Umbilical cord (tissue), 2 donors: ENCODE data around the gene LAPTM5. TPM values are rescaled to one million over a fixed set of nuclear protein-coding genes. Genes with fewer than 3 reads are reported as not detected.

Experiments used
- DNase-seq: peaks from one replicate; pipeline ENCODE4 v3.0.0-alpha.2; 2015; ENCODE audit warnings: low spot score
- total RNA-seq: library from RNA; depleted of rRNA; stranded (reverse); fragments of >200 nt; gene quantifications from one replicate; pipeline ENCODE4 v1.2.3, GENCODE V29; 2014; ENCODE audit warnings: low replicate concordance; ENCODE audit not compliant: insufficient read depth

The LAPTM5 gene
- total RNA-seq, 1 donor from 2014 or later = 14.4 TPM

DNA sequence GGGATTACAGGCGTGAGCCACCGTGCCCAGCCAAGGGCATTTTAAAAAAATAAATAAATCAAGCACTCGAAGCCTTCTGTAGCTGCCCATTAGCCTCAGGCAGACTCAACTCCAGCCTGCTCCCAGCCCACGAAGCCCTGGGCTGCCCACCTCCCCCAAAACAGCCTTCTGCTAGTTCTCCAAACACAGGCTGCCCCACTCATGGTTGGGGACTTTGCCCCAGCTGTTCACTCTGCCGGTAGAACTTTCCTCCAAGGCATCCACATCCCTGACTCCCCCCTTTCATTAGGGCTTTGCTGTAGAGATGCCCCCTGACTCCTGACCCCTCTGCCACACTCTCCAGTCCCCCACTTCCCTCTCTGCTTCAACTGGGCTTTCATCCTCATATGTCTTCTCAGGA lies 29.7 kb upstream of the LAPTM5 start:
- no peak for DNase-seq

DNA sequence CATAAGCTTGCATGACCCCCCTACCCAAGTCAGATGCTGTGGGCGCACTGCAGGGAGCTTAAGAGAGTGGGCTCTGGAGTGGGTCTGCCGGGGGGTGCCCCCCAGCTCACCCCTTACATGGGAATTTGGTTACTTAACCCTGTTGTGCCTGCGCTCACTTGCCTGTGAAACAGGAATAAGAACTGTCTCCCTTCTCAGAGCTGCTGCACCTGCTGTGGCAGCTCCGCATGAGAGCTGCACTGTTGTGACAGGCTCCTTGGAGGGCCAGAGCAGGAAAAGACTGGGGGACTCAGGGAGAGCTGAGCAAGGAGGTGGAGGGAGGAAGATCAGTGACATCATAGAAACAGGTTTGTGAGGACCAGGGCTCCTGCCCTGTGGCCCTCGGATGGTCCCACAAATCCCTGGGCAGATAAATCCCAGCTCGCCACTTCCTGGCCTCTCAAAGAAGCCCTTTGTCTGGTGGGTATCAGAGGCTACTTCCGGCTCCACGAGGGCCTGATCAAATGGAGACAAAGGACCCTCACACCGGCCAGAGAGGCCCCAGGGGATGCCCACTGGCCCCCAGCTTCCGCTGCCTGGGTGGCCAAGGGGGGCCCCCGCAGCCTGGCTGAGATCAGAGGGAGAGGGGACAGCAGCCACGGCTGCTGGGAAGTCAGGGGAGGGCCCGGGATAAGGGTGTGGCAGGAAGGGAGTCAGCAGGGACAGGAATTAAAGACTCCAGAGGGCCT lies 28.9 kb upstream of the LAPTM5 start:
- DNase-seq = no peak

DNA sequence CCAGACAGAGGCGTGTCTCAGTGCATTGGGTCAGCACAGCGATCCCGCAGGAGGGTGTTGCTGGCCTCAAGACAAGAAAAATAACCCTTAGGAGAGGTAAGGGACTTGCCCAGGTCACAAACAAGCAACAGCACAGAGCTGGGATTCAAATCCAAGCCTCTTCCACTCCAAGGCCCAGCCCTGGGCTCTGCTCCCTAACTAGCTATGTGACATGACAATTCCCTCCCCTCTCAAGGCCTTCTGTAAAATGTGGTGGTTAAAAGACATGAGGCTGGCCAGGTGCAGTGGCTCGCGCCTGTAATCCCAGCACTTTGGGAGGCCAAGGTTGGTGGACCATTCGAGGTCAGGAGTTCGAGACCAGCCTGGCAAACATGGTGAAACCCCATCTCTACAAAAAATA lies 28.1 kb upstream of the LAPTM5 start:
- DNase-seq = no peak

DNA sequence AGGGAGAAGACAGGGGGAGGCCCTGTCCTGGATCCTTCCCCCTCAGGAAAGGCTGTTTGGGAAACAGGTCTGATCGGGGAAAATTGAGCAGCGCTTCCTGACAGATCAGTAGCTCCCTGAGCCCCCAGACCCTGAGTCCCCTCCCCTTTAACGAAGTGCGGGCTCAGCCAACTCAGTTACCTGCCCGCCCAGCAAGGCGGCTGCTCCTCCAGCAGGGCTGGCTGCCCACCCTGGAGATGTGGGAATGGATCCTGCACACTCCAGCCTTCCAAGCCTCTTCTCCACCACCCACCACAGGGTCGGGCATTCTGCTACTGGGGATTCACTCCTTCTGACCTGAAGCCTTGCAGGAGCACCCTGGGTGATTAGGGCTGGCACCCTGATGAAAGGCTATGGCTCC lies 27.6 kb upstream of the LAPTM5 start:
- no peak for DNase-seq

DNA sequence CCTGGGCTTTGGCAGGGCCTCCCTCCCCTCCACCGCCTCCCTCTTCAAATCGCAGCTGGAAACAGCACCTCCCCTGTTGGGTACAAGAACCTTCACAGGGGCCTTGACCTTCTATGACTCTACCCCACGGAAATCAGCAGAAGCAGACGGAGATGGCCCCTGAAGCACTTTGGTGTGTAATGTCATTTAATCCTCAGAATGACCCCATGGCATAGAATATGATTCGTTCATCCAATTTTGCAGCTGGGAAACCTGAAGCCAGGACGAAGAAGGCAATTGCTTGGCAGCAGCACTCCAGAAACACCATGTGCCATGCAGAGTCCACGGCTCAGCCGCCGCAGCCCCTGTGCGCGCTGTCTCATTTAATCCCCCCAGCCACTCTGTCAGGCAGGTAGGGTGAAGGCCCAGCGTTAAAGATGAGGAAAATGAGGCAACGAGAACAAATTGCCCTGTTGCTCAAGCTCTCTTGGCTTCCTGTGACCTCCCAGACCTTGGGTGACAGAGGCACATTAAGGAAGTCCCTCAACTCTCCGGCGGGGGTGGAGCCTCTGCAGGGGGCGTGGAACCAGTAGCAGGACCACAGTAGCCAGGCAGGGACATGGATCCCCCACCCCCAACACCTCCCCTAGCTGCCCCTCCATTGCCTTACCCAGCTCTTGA lies 25.8 kb upstream of the LAPTM5 start:
- no peak for DNase-seq

DNA sequence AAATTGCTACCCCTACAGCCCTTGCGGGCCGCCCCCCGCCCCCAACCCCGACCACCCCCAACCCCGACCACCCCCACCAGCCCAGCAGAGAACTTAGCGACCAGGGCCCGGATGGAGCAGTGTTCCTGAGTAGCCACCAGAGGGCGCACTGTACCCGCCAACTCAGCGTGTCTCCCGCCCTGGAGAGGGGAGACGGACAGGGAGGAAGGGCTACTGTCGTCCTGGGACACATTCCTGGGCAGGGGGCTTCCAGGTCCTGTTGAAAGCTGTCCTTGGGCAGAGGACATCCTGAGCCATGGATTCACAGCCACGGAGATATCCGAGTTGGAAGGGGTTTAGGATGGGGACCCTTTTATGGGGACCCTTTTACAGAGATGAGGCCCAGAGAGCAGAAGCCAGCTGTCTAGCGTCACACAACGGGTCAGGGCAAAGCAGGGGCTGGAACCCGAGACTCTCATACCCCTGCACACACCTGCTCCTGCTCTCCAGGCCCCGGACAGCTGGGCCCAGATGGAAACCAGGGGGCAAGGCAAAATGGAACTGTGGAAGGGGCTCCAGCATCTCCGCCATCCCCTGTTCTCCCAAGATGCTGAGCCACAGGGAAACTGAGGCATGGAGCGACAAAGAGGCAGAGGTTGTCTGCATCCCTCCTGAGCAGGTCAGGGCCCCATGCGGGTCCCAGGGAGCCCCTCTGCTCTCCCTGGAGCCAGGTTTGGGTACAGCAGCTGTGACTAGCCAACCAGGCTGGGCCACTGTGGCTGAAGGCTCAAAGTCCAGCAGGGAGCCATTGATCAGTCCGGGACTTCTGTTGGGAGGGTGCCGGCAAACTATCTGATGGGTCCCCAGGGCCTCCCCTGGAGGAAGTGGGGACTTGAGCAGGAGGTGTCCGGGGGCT lies 25.0 kb upstream of the LAPTM5 start:
- DNase-seq = peak; percentile 68

DNA sequence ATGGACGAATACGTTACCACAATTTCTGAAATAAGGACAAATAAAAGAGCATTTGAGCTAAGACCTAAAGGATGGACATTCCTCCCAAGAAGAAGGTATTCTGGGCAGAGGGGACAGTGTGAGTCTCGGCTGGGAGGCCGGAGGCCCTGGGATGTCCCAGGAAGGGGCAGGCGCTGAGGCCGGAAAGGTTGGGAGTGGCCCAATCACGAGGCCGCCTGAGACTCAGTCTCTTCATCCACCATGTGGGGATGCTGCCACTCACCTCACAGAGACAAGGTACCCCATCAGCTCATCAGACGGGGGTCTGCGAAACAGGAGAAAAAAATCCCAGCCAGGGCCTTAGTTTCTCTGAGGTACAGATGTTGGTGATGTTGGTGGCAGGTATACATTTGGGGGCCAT lies 24.3 kb upstream of the LAPTM5 start:
- DNase-seq = no peak

DNA sequence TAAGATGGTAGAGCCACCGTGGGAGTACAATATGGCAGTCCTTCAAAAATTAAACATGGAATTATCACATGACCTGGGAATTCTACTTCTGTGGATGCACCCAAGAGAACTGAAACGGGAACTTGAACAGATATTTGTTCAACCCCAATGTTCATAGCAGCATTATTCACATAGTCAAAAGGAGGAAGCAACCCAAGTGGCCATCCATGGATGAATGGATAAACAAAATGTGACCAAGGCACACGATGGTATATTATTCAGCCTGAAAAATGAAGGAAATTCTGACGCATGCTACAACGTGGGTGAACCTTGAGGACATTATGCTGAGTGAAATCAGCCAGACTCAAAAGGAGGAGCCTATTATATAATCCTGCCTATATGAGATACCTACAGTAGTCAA lies 22.8 kb upstream of the LAPTM5 start:
- DNase-seq = no peak

DNA sequence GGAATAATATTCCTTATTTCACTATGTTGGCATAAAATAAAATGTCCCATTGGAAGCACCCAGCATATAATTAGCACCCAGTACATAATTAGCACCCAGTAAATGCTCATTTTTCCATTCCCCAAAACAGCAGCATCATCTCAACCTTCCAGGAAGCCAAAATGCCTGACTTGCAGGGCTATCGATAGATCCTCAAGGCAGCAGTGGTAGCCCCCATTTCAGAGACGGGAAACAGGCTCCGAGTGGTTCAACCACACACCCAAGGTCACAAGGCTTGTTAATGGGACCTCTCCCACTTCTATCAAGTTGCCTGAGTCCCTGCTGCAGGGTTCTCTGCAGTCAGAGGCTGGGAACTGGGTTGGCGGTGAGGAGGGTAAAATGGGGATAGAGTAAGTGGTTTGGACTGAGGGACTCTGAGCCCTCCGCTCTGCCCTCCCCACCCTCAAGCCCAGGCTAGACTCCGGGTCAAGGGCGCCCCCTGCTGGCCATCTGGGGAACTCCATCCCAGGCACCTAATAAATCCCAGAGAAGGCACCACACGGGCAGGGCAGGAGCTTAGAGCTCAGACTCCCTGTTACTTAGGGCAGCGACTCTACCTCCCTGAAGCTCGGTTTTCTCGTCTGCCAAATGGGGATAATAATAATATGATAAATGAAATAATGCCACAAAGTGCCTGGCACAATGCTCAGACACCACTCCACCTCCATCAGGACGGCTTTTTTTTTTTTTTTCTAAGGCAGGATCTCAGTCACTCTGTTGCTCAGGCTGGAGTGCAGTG lies 21.9 kb upstream of the LAPTM5 start:
- peak; percentile 86 for DNase-seq

DNA sequence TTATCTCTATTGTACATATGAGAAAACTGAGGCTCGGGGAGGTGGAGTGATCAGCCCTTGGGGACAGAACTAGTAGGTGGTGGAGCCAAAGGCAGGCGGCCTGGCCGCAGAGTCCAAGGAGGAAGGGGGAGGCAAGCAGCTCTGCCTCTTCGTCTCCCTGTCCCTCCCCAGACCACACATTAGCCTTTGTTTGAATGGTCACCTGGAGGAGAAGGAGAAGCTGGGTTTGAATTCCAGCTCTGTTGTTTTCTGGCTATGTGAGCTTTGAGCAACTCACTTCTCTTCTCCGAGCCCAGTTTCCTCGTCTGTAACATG lies 21.4 kb upstream of the LAPTM5 start:
- DNase-seq = no peak

DNA sequence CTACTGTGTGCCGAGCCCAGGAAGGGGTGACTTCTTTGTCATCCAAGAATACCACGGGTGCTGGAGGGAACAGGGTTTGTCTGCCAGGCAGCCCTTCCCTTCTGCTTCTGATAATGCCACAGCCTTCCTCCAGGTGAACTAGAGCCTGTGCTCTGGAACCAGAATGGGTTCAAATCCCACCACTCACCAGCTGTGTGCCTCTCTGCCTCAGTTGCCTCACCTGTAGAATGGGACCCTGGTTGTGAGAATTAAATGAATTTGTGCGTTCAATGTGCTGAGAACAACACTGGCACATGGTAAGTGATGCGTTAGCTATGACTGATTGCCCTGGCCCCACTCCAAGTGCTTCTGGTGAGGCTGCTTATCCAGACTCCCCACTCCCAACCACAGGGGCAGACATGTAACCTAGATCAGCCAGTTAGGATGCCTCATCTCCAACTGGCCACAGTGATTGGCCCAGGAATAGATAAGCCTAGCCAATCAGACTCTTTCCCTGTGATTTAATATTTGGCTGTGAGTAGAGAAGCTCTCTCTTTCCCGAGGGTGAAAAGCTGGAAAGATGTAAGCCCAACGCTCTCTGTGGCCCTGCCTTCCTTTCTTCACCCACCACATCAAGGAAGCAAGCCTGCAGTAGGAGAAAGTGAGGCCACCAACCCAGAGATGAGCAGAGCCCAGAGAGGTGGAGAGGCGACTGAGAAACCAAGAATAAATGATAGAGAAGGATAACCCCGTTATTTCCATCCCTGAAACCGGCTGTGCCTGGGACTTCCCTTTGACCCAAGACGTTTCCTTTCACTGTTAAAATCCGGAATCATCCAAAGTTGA lies 20.8 kb upstream of the LAPTM5 start:
- peak; percentile 66 for DNase-seq

DNA sequence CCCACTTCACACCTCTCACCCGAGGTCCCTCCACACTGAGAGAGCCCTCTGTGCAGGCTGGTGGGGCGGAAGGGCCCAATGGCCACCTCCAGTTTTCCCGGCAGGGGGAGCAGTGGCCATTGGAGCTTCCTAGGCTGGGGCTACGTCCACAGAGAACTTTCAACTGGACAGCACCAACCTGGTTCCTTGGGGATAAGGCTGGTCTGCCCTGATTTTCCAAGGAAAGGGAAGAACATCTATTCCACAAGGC lies 20.3 kb upstream of the LAPTM5 start:
- DNase-seq = no peak

DNA sequence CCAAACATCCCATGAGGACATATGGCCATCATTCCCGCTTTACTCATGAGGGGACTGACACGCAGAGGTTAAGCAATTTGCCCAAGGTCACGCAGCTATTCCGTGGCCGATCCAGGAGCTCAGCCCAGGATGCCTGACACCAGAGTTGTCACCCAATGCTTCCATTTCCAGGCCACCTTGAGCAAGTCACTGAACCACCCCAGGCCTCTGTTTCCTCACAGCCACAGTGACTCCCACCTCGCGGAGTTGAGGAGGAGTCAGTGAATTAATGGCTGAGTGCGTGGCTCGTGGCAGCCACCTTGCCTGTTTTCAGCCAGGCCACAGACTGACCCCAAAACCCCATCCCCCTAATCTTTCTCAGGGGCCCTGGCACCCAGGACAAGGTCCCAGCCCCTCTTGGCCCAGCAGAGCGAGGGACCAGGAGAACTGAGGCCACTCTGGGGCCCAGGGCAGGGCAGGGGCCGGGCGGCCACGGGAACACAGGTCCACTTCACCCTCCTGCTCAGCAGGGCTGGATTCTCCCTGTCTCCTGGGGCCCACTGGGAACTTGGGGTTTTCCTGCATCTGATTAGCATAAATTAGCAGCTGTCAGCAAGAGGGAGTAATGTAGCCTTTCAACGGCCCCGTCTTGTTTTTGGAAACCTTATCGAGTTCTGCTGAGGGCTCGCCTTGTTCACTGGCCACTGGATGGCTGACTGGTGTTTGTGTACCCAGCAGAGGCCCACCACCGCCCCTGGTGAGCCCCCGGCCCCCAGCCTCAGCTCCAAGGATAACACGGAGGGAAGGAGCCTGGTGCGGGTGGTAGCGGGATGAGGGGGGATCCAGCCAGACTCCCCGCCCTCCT lies 19.7 kb upstream of the LAPTM5 start:
- DNase-seq = no peak

DNA sequence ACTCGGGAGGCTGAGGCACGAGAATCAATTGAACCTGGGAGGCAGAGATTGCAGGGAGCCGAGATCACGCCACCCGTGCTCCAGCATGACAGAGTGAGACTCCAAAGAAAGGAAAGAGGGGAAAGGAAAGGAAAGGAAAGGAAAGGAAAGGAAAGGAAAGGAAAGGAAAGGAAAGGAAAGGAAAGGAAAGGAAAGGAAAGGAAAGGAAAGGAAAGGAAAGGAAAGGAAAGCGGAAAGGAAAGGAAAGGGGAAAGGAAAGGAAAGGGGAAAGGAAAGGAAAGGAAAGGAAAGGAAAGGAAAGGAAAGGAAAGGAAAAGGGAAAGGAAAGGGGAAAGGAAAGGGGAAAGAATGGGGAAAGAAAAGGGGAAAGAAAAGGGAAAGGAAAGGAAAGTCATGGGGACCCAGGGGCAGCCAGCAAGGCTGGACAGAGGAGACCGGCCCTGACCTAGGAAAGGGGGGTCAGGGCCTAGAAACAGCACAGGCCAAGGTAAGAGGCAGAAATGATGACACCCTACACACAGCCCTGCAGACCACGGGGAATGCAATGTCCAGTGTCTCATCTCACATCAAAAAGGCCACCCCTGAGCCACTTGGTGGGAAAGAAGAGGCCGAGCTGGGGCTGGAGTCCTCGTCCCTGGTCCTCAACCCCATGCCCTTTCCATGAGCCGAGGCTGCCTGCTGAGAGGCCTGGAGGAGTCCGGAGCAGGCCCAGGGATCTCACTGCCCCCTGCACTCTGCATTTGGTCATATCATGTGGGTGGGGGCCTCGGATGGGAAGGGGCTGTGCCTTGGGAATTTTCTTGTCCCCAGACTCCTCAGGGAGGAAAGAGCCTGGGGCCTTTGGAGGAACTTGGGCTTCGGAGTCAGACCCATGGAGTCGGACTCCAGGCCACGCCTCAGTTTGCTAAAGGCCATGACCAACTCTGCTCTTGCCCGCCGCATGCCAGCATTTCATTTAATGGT lies 18.8 kb upstream of the LAPTM5 start:
- DNase-seq = no peak

DNA sequence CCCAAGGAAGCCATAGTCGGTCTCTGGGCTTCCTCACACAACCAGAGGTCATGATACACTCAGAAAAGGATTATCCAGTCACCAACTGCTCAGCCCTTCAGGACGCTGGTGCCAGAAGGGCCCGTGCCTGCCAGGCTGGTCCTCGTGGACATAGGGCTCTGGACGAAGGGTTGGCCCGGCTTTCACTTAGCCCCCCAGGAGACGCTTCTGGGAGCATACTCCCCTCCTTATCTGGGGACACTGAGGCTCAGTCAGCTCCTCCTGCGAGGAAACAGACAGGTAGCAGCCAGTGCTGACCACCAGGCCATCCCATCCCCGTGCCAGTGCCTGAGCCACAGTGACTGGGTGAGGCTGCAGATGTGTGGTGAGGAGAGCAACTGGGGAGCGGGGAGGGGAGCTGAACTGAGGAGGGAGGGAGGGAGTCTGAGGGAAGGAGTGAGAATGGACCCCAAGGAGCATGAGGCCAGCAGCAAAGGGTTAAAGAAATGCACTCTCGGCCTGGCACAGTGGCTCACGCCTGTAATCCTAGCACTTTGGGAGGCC lies 17.9 kb upstream of the LAPTM5 start:
- no peak for DNase-seq

DNA sequence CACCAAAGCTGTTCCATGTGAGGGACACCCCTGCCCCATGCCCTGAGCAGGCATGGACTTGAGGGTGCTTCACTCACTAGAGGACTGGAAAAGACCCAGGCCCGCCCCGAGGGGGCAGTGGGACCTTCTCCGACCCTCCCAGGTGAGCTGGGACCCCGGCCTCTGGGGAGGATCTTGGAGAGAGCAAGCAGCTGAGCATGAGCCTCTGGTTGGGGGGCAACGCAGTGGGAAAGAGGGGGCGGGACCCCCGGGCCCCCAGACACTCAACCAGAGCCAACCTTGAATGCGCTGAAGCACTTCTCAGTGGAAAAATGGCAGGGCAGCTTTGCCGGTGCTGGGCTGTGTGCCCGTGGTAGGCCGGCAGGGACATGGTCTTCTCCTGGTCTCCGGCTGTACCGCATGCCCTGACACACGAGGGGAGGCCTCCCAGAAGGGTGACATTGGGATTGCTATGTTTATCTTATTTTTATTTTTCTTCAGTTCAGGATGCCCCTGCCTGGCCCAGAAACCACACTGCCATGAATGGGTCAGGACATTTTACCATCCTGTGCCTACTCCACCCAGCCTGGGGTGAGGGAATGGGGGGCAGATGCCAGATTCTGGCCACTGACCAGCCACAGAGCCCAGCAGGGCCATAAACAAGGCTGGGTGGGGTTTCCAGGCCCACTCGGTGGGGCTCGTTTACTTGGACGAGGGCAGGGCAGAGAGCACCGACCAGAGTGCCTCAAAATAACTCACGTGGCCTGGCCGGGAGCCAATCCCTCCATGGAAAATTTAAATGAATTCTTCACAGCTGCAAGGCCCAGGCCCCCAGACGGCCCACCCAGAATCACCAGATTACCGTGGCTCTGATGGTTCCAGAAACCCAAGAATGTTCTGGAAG lies 17.2 kb upstream of the LAPTM5 start:
- DNase-seq = no peak

DNA sequence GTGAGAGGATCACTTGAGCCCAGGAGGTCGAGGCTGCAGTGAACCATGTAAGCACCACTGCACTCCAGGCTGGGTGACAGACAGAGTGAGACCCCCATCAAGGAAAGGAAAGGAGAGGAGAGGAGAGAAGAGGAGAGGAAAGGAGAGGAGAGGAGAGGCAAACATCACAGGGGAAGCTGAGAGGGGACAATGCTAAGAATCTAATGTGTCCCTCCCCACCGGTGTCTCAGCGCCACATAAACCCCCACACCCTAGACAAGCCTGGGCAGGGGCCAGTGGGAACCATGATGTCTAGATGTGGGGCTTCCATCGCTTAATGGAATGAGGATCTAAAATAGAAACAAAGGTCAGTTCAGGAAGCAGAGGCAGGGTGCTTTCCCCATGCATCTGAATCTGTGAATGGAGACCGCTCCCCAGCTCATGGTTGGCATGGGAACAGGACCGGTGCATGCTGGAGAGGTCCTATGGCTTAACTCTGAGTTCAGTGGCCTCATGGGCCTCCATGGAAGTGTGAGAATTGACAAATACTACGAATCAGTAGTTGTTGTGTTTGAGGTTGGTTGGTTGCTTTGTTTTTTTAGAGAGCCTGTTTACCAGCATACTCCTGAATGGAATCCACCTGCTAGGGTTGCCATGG lies 16.3 kb upstream of the LAPTM5 start:
- DNase-seq = no peak
